MM.1S (cell line): ENCODE results near the gene VASH2.

Experiments used
- CTCF ChIP-seq: fragments of 300-600 bp; sonication (generic); IDR thresholded peaks from 2 replicates; pipeline ENCODE4 v1.5.1; 2016; ENCODE audit warnings: antibody characterized with exemption, low read length, mixed read lengths
- EZH2phosphoT487 ChIP-seq: fragments of 300-600 bp; sonication (generic); IDR thresholded peaks from 2 replicates; pipeline ENCODE4 v1.6.1; 2018; ENCODE audit warnings: antibody characterized with exemption, low read length

DNA sequence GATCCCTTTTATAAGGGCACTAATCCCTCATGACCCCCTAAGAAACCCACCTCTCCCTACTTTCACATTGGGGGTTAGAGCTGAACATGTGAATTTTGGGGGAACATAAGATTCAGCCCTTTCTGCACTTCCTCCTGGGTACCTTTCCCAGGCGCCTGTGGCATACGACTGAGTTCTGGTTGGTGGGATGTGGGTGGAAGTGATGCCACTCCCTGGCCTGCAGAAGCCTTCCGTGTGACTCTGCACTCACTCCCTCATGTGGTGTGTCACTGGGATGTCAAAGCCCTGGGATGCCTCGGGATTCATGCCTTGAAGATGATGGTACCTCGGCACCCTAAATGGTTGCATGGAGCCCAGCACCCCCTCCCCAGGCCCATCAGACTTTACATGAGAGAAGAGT, 28.3 kb upstream of the VASH2 start:
- TF ChIP-seq CTCF (no peak), EZH2phosphoT487 (no peak)
